ENCODE measurements around the gene NBPF3. TPM values are rescaled to one million over a fixed set of nuclear protein-coding genes. Genes with fewer than 3 reads are reported as not detected.

The NBPF3 gene
- total RNA-seq, 1 donor from 2014 or later: 10.2 TPM

DNA sequence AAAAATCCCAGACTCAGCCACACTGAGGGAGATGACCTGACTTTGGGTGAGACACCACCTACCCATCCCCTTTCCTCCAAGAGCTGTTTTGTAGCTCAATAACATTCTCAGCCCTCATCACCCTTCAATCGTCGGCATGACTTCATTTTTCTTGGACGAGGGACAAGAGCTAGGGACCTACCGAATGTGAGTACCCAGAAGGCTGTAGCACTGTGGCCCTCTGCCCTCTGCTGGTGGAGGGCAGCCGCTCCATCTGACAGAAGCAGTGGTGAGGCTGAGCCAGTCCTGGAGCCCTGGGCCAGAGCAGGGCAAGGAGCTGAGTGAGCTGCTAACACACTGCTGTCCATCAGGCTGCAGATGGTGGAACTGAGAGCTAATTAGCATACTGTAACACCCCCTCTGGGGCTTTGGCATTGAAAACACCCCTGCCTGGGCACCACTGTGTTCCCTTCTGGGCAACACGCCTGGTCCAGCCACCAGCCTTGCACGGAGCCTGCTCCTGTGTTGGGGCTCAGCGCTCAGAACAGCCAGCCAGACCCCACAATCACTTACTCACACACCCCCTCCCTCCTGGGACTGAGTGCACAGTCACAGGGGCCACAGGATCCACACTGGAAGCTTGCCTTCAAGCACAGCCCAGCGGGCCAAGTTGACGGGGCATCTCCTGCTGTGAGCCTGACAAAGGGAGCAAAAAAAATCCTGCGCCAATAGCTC lies 51.0 kb downstream of the NBPF3 start:
- Histone ChIP-seq H3K36me3 (ENCODE audit: control insufficient read depth, insufficient read depth, low read length) (no peaks in the 10 kb centered on the region), H3K27me3 (ENCODE audit: control insufficient read depth, insufficient read depth, low read length) (peaks cover 4% of the 10 kb centered on the region), H3K4me3 (ENCODE audit: low read depth, low read length) (no peak overlapping the region)
- TF ChIP-seq, protein P1, sequence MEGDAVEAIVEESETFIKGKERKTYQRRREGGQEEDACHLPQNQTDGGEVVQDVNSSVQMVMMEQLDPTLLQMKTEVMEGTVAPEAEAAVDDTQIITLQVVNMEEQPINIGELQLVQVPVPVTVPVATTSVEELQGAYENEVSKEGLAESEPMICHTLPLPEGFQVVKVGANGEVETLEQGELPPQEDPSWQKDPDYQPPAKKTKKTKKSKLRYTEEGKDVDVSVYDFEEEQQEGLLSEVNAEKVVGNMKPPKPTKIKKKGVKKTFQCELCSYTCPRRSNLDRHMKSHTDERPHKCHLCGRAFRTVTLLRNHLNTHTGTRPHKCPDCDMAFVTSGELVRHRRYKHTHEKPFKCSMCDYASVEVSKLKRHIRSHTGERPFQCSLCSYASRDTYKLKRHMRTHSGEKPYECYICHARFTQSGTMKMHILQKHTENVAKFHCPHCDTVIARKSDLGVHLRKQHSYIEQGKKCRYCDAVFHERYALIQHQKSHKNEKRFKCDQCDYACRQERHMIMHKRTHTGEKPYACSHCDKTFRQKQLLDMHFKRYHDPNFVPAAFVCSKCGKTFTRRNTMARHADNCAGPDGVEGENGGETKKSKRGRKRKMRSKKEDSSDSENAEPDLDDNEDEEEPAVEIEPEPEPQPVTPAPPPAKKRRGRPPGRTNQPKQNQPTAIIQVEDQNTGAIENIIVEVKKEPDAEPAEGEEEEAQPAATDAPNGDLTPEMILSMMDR (IDR thresholded peaks at IDR 0.05; ENCODE audit: insufficient read depth, low read length, poor library complexity, severe bottlenecking): peak; percentile 42
- no peak for DNase-seq (ENCODE audit: low read depth)

DNA sequence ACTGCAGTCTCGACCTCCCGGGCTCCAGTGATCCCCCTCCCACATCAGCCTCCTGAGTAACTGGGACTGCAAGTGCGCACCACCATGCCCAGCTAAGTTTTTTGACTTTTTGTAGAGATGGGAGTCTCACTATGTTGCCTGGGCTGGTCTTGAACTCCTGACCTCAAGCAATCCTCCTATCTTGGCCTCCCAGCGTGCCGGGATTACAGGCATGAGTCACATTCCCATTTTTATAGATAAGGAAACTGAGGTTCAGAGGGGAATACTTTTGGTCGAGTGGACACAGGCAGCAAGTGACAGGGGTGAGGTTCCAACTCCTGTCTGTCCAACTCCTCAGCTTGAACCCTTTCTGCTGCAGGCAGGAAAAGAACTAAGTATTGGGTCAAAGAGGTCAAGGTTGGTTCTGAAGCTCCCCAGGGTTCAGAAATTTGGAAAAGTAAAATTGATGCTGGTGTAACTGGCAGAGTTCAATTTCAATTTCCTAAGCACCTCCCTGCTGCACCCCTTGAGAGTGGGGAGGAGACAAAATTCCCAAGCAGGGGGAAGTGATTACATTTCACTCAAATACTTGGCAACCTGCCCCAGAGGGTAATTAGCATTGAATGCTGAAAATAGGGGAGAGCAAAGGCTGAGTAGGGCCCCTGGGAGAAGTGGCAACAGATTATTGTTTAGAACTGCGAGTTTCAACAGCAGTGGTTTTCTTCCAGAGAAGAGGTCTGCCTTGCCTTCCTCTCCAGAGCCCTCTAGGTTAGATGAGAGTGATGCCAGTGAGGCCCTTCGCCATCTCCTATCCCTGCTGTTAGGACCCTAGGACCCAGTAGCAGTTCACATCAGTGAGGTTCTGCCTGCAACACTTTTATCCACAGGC lies 51.8 kb downstream of the NBPF3 start:
- H3K4me3 ChIP-seq (ENCODE audit: low read depth, low read length): no peak overlapping the region
- H3K36me3 ChIP-seq (ENCODE audit: control insufficient read depth, insufficient read depth, low read length): no peaks in the 10 kb centered on the region
- no peak for DNase-seq (ENCODE audit: low read depth)
- TF ChIP-seq, protein P1 (IDR thresholded peaks at IDR 0.05; ENCODE audit: insufficient read depth, low read length, poor library complexity, severe bottlenecking): no peak
- H3K27me3 ChIP-seq (ENCODE audit: control insufficient read depth, insufficient read depth, low read length): peaks cover 4% of the 10 kb centered on the region

DNA sequence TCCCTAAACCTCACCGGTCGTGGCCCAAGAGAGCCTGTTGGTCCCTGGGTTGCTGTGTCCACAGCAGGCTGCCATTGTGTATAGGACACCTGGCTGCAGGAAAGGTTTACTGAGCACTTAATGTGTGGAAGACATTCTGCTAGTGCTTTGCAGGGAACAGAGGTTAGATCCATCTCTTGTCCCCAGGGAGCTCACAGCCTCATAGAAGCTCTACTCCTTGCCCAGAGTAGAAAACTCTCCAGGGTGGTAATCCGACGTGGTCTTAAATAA lies 52.4 kb downstream of the NBPF3 start:
- no peak overlapping the region for H3K4me3 ChIP-seq (ENCODE audit: low read depth, low read length)
- TF ChIP-seq, protein P1 (IDR thresholded peaks at IDR 0.05; ENCODE audit: insufficient read depth, low read length, poor library complexity, severe bottlenecking): no peak
- no peaks in the 10 kb centered on the region for H3K36me3 ChIP-seq (ENCODE audit: control insufficient read depth, insufficient read depth, low read length)
- H3K27me3 ChIP-seq (ENCODE audit: control insufficient read depth, insufficient read depth, low read length): peaks cover 7% of the 10 kb centered on the region
- DNase-seq (ENCODE audit: low read depth): no peak

DNA sequence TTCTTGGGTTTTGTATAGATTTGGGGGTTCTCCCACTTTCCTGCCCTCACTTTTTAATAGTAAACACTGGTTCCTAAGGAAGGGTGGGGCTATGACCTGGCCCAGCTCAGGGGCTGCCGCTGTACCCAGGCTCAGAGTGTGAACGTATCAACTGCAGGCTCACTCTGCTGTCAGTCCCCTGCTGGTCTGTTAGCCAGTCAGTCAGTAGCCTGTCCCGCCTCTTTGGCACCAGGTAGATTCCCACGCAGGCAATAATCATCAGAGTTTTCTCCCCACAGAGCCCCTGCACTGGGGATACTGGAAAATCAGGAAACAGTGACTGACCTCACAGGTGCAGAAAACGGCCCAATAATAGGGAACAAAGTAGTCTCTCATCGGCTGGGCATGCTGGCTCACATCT lies 54.3 kb downstream of the NBPF3 start:
- H3K36me3 ChIP-seq (ENCODE audit: control insufficient read depth, insufficient read depth, low read length): no peaks in the 10 kb centered on the region
- TF ChIP-seq, protein P1 (IDR thresholded peaks at IDR 0.05; ENCODE audit: insufficient read depth, low read length, poor library complexity, severe bottlenecking): no peak
- peaks cover 10% of the 10 kb centered on the region for H3K27me3 ChIP-seq (ENCODE audit: control insufficient read depth, insufficient read depth, low read length)
- no peak for DNase-seq (ENCODE audit: low read depth)
- H3K4me3 ChIP-seq (ENCODE audit: low read depth, low read length): no peak overlapping the region

DNA sequence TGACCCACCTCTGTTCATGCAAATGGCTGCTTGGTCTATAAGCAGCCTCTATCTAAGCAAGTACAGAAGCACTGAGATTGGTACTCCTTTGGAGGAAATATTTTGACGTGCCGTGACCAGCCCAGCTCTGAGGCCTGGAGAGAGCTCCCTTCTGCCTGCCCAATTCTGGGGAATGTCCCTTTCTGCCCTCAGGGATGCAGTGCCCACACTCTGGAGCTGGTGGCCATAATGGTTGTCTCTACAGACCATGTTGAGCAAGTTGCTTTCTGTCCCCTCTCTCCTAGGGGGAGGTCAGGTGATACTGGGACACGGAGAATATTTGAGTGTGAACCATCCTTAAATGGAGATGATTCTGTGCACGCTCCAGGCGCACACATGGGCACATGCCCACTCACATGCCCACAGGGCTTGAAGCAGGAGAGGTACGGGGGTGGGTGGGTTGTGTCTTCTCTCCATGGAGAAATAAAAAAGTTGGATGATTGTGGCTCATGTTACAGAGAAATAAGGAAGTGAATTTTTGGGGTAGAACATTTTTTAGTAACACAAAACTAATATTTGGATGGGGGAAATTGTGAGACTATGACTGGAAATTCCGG lies 55.4 kb downstream of the NBPF3 start:
- Histone ChIP-seq H3K36me3 (ENCODE audit: control insufficient read depth, insufficient read depth, low read length) (no peaks in the 10 kb centered on the region), H3K27me3 (ENCODE audit: control insufficient read depth, insufficient read depth, low read length) (peaks cover 10% of the 10 kb centered on the region), H3K4me3 (ENCODE audit: low read depth, low read length) (no peak overlapping the region)
- no peak for DNase-seq (ENCODE audit: low read depth)
- TF ChIP-seq, protein P1 (IDR thresholded peaks at IDR 0.05; ENCODE audit: insufficient read depth, low read length, poor library complexity, severe bottlenecking): no peak
